Keratinocyte (primary cell): ENCODE measurements around the gene FSTL1. TPM values are rescaled to one million over a fixed set of nuclear protein-coding genes. Genes with fewer than 3 reads are reported as not detected.

Experiments used
- DNase-seq: peaks from one replicate; pipeline ENCODE4 v3.0.0-alpha.2; 2011; ENCODE audit warnings: low read depth, missing footprints, low spot score
- FAIRE-seq: peaks from 2 replicates; lab custom pipeline; 2011; peaks lifted over from hg19 to GRCh38; lab: Jason Lieb, UNC
- H2AFZ ChIP-seq: 2 replicates; pipeline ENCODE4 v1.6.0; 2012; ENCODE audit warnings: low read length, control low read depth, inconsistent platforms; ENCODE audit not compliant: control insufficient read depth
- H3K27ac ChIP-seq: 2 replicates; pipeline ENCODE4 v1.5.1; 2011; ENCODE audit warnings: low read length; ENCODE audit not compliant: control insufficient read depth, insufficient read depth
- H3K27me3 ChIP-seq: 3 replicates; pipeline ENCODE4 v1.6.0; 2011; ENCODE audit warnings: low read length; ENCODE audit not compliant: control insufficient read depth, insufficient read depth; ENCODE audit errors: extremely low read depth
- H3K36me3 ChIP-seq, 2 experiments: 2 replicates in 1 of 2; 3 replicates in 1 of 2; pipeline ENCODE4 v1.5.1; 2011; ENCODE audit warnings: low read length in 2 of 2, mild to moderate bottlenecking in 1 of 2; ENCODE audit not compliant: control insufficient read depth in 2 of 2, insufficient read depth in 2 of 2; ENCODE audit errors: extremely low read depth in 1 of 2
- H3K4me1 ChIP-seq: 3 replicates; pipeline ENCODE4 v1.5.1; 2011; ENCODE audit warnings: low read length; ENCODE audit not compliant: control insufficient read depth, insufficient read depth; ENCODE audit errors: extremely low read depth
- H3K4me2 ChIP-seq: 3 replicates; pipeline ENCODE4 v1.6.0; 2011; ENCODE audit warnings: low read depth, low read length; ENCODE audit not compliant: control insufficient read depth, insufficient read depth; ENCODE audit errors: extremely low read depth
- H3K4me3 ChIP-seq, 3 experiments: fragments of 200-600 bp in 1 of 3; sonication (generic) in 1 of 3; 2 replicates in 2 of 3; 3 replicates in 1 of 3; pipeline ENCODE4 v1.5.1; 2011 to 2016; ENCODE audit warnings: low read length in 3 of 3, mild to moderate bottlenecking in 3 of 3, control low read depth in 2 of 3, inconsistent platforms in 1 of 3, low read depth in 1 of 3, mixed read lengths in 1 of 3, mixed run types in 1 of 3, moderate library complexity in 1 of 3; ENCODE audit not compliant: control insufficient read depth in 2 of 3, insufficient read depth in 2 of 3; ENCODE audit errors: extremely low read depth in 1 of 3
- H3K79me2 ChIP-seq: 2 replicates; pipeline ENCODE4 v1.6.0; 2012; ENCODE audit warnings: low read length; ENCODE audit not compliant: control insufficient read depth, insufficient read depth
- H3K9ac ChIP-seq: 3 replicates; pipeline ENCODE4 v1.6.0; 2011; ENCODE audit warnings: low read length; ENCODE audit not compliant: control insufficient read depth, insufficient read depth; ENCODE audit errors: extremely low read depth
- H3K9me1 ChIP-seq: 3 replicates; pipeline ENCODE4 v1.6.0; 2011; ENCODE audit warnings: low read length; ENCODE audit not compliant: control insufficient read depth, insufficient read depth; ENCODE audit errors: extremely low read depth
- H3K9me3 ChIP-seq: 2 replicates; pipeline ENCODE4 v1.5.1; 2012; ENCODE audit warnings: low read depth, low read length; ENCODE audit not compliant: control insufficient read depth
- H4K20me1 ChIP-seq: 3 replicates; pipeline ENCODE4 v1.6.0; 2011; ENCODE audit warnings: low read length; ENCODE audit not compliant: control insufficient read depth, insufficient read depth; ENCODE audit errors: extremely low read depth
- CTCF ChIP-seq, 3 experiments: IDR thresholded peaks in 1 of 3; conservative IDR thresholded peaks in 1 of 3; optimal IDR thresholded peaks in 1 of 3; 2 replicates in 2 of 3; 3 replicates in 1 of 3; pipeline versions ENCODE3 to v1.5.1; 2011; ENCODE audit warnings: low read length in 3 of 3, mild to moderate bottlenecking in 3 of 3, moderate library complexity in 2 of 3, control low read depth in 1 of 3, inconsistent platforms in 1 of 3; ENCODE audit not compliant: insufficient read depth in 2 of 3; ENCODE audit errors: extremely low read depth in 1 of 3
- EZH2 ChIP-seq: IDR thresholded peaks from one replicate; pipeline ENCODE4 v1.6.1; 2012; ENCODE audit warnings: inconsistent platforms, mild to moderate bottlenecking, low read length, moderate library complexity
- dilution Hi-C: fragments of 300-500 bp; cut with MboI; formaldehyde crosslinking; loops from one replicate; pipeline ENCODE4 v1.7.0; 2020; ENCODE audit warnings: low sequenced_read_pairs; ENCODE audit not compliant: extremely low pct_ligation_motif_present
- polyA plus RNA-seq, 5 experiments: library from polyadenylated mRNA; depleted of rRNA in 3 of 5; stranded (reverse) in 3 of 5; stranded (forward) in 1 of 5; unstranded in 1 of 5; fragments of >200 nt; gene quantifications; 1 replicate in 1 of 5; 2 replicates in 3 of 5; 3 replicates in 1 of 5; pipeline versions ENCODE4 v1.2.1 to v1.2.3, GENCODE V29; 2011 to 2012; ENCODE audit warnings: missing spikeins in 2 of 5, low read depth in 1 of 5, low replicate concordance in 1 of 5

The FSTL1 gene
- polyA plus RNA-seq, 1 donor (not counting 4 experiments of a cell fraction or from before 2014, with no cell fraction given) = 59.0 TPM

GRCh38 chr3:120460181-120460790 is 9.5 kb upstream of the FSTL1 start:
- no peak overlapping the region for H3K27ac ChIP-seq
- H2AFZ ChIP-seq = no peak overlapping the region
- no peaks in the 10 kb centered on the region for H3K4me1 ChIP-seq
- TF ChIP-seq CTCF (optimal IDR thresholded peaks at IDR 0.05 in 1 of 3, IDR thresholded peaks at IDR 0.05 in 1 of 3, conservative IDR thresholded peaks at IDR 0.05 in 1 of 3; ENCODE audit: extremely low read depth in 1 of 3, insufficient read depth in 2 of 3, low read length in 3 of 3) (no peak), EZH2 (no peak)
- no peak overlapping the region for H3K4me2 ChIP-seq
- DNase-seq (no peak), FAIRE-seq (no peak)
- no peaks in the 10 kb centered on the region for H4K20me1 ChIP-seq
- no peaks in the 10 kb centered on the region for H3K9me1 ChIP-seq
- dilution Hi-C loops = no loop called here
- no peaks in the 10 kb centered on the region for H3K9me3 ChIP-seq
- no peaks in the 10 kb centered on the region for H3K27me3 ChIP-seq
- H3K4me3 ChIP-seq = no peak overlapping the region
- no peaks in the 10 kb centered on the region for H3K36me3 ChIP-seq
- no peak overlapping the region for H3K9ac ChIP-seq
- H3K79me2 ChIP-seq = no peaks in the 10 kb centered on the region

- no peaks in the 10 kb centered on the region for H4K20me1 ChIP-seq
- H3K27ac ChIP-seq = no peak overlapping the region
- no peak overlapping the region for H2AFZ ChIP-seq
- H3K4me1 ChIP-seq = no peaks in the 10 kb centered on the region
- TF ChIP-seq EZH2 = no peak
- no peak for TF ChIP-seq CTCF (optimal IDR thresholded peaks at IDR 0.05 in 1 of 3, IDR thresholded peaks at IDR 0.05 in 1 of 3, conservative IDR thresholded peaks at IDR 0.05 in 1 of 3; ENCODE audit: extremely low read depth in 1 of 3, insufficient read depth in 2 of 3, low read length in 3 of 3)
- H3K9ac ChIP-seq = no peak overlapping the region
- no peak for FAIRE-seq
- dilution Hi-C loops = no loop called here
- H3K27me3 ChIP-seq = no peaks in the 10 kb centered on the region
- H3K79me2 ChIP-seq = no peaks in the 10 kb centered on the region
- DNase-seq = no peak
- H3K36me3 ChIP-seq = no peaks in the 10 kb centered on the region
- no peak overlapping the region for H3K4me2 ChIP-seq
- H3K4me3 ChIP-seq = no peak overlapping the region
- H3K9me1 ChIP-seq = no peaks in the 10 kb centered on the region
- no peaks in the 10 kb centered on the region for H3K9me3 ChIP-seq
Measured at GRCh38 chr3:120459196-120459595, 8.4 kb upstream of the FSTL1 start.
